ENCODE results near the gene ZBTB20. TPM values are rescaled to one million over a fixed set of nuclear protein-coding genes. Genes with fewer than 3 reads are reported as not detected.

Gene ZBTB20
- total RNA-seq, 1 donor from 2014 or later: 8.7 TPM

GRCh38 chr3:114718071-114718897 lies 428.8 kb downstream of the ZBTB20 start:
- no peak for DNase-seq (ENCODE audit: low read depth in 2 of 2)

- no peak for DNase-seq (ENCODE audit: low read depth in 2 of 2)
These were observed 430.2 kb downstream of the ZBTB20 start for GRCh38 chr3:114716916-114717315.

- DNase-seq (ENCODE audit: low read depth in 2 of 2): no peak
These were observed 431.0 kb downstream of the ZBTB20 start for GRCh38 chr3:114716126-114716525.

GRCh38 chr3:114714957-114715460 lies 432.1 kb downstream of the ZBTB20 start:
- no peak for DNase-seq (ENCODE audit: low read depth in 2 of 2)

GRCh38 chr3:114714237-114714636 lies 432.9 kb downstream of the ZBTB20 start:
- DNase-seq (ENCODE audit: low read depth in 2 of 2): peak; percentile 36 to 55

GRCh38 chr3:114712728-114713492 lies 434.2 kb downstream of the ZBTB20 start:
- no peak for DNase-seq (ENCODE audit: low read depth in 2 of 2)

GRCh38 chr3:114711321-114711886 lies 435.7 kb downstream of the ZBTB20 start:
- DNase-seq (ENCODE audit: low read depth in 2 of 2): no peak

- no peak for DNase-seq (ENCODE audit: low read depth in 2 of 2)
These were observed 438.0 kb downstream of the ZBTB20 start for GRCh38 chr3:114709102-114709501.

- no peak for DNase-seq (ENCODE audit: low read depth in 2 of 2)
These were observed 439.7 kb downstream of the ZBTB20 start for GRCh38 chr3:114707252-114707860.

GRCh38 chr3:114706591-114707232 lies 440.4 kb downstream of the ZBTB20 start:
- DNase-seq (ENCODE audit: low read depth in 2 of 2): peak in 1 of 2 donors; percentile 23

- DNase-seq (ENCODE audit: low read depth in 2 of 2): no peak
These were observed 446.4 kb downstream of the ZBTB20 start for GRCh38 chr3:114700637-114701234.

- DNase-seq (ENCODE audit: low read depth in 2 of 2): no peak
These were observed 448.7 kb downstream of the ZBTB20 start for GRCh38 chr3:114698146-114699105.

GRCh38 chr3:114697401-114697800 lies 449.7 kb downstream of the ZBTB20 start:
- DNase-seq (ENCODE audit: low read depth in 2 of 2): no peak

- DNase-seq (ENCODE audit: low read depth in 2 of 2): no peak
These were observed 452.8 kb downstream of the ZBTB20 start for GRCh38 chr3:114694251-114694650.

- DNase-seq (ENCODE audit: low read depth in 2 of 2): peak in 1 of 2 donors; percentile 19
These were observed 455.2 kb downstream of the ZBTB20 start for GRCh38 chr3:114691871-114692270.

GRCh38 chr3:114690911-114691310 lies 456.2 kb downstream of the ZBTB20 start:
- DNase-seq (ENCODE audit: low read depth in 2 of 2): no peak

GRCh38 chr3:114687151-114687550 lies 459.9 kb downstream of the ZBTB20 start:
- no peak for DNase-seq (ENCODE audit: low read depth in 2 of 2)

GRCh38 chr3:114686621-114687020 lies 460.5 kb downstream of the ZBTB20 start:
- DNase-seq (ENCODE audit: low read depth in 2 of 2): no peak

- peak in 1 of 2 donors; percentile 36 for DNase-seq (ENCODE audit: low read depth in 2 of 2)
These were observed 461.9 kb downstream of the ZBTB20 start for GRCh38 chr3:114685161-114685560.

- DNase-seq (ENCODE audit: low read depth in 2 of 2): no peak
These were observed 466.8 kb downstream of the ZBTB20 start for GRCh38 chr3:114680299-114680698.

Data from dermis microvascular lymphatic vessel endothelial cell (primary cell).